ENCODE data around the gene DGAT2L6. TPM values are rescaled to one million over a fixed set of nuclear protein-coding genes. Genes with fewer than 3 reads are reported as not detected.

The DGAT2L6 gene
- total RNA-seq, 2 donors from 2014 or later = not detected

DNA sequence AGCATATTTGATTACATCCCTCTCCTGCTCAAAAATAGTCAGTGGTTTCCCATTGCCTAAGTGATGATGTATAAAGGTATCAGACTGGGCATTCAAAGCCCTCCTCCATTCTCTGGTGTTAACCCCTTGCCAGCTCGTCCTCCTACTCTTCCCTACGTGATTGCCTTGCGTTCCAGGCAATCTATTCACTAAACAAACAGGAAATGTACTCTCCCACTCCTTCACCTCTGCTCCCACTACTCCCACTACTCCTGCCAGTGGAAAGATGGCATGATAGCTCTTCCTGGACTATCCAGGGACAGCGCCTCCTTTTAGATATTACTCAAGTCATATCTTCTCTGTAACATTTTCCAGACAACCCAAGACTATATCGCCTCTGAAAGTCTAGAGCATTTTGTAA, 5.8 kb downstream of the DGAT2L6 start:
- Mint-ChIP-seq H3K27ac (no peak overlapping the region), H3K36me3 (ENCODE audit: low read depth) (no peaks in the 10 kb centered on the region), H3K27me3 (ENCODE audit: insufficient read depth) (peaks cover 6% of the 10 kb centered on the region), H3K4me3 (no peak overlapping the region), H3K4me1 (peaks cover 2% of the 10 kb centered on the region), H3K9me3 (peaks cover 61% of the 10 kb centered on the region)
- Histone ChIP-seq H3K4me3 (ENCODE audit: low read length) (no peak overlapping the region), H3K9me3 (ENCODE audit: control insufficient read depth, low read length) (no peaks in the 10 kb centered on the region), H3K9ac (ENCODE audit: extremely low read depth, low read length, poor library complexity, severe bottlenecking) (no peak overlapping the region), H3K27ac (ENCODE audit: low read depth, low read length) (no peak overlapping the region), H3K36me3 (ENCODE audit: control insufficient read depth, insufficient read depth, low read length) (no peaks in the 10 kb centered on the region), H3K27me3 (ENCODE audit: control insufficient read depth, insufficient read depth, low read length, poor library complexity, severe bottlenecking) (no peaks in the 10 kb centered on the region), H3K4me1 (ENCODE audit: control insufficient read depth, insufficient read depth, low read length) (no peaks in the 10 kb centered on the region)
- 99% methylated on average over 5 of the region's 5 CpGs; no CpG with 5 or more reads in 1 of the 2 experiments for WGBS, 2 experiments (ENCODE audit: insufficient coverage in 1 of 2, insufficient read length in 1 of 2)
- TF ChIP-seq, protein P1, sequence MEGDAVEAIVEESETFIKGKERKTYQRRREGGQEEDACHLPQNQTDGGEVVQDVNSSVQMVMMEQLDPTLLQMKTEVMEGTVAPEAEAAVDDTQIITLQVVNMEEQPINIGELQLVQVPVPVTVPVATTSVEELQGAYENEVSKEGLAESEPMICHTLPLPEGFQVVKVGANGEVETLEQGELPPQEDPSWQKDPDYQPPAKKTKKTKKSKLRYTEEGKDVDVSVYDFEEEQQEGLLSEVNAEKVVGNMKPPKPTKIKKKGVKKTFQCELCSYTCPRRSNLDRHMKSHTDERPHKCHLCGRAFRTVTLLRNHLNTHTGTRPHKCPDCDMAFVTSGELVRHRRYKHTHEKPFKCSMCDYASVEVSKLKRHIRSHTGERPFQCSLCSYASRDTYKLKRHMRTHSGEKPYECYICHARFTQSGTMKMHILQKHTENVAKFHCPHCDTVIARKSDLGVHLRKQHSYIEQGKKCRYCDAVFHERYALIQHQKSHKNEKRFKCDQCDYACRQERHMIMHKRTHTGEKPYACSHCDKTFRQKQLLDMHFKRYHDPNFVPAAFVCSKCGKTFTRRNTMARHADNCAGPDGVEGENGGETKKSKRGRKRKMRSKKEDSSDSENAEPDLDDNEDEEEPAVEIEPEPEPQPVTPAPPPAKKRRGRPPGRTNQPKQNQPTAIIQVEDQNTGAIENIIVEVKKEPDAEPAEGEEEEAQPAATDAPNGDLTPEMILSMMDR (conservative IDR thresholded peaks at IDR 0.05) = no peak
- DNase-seq = no peak

DNA sequence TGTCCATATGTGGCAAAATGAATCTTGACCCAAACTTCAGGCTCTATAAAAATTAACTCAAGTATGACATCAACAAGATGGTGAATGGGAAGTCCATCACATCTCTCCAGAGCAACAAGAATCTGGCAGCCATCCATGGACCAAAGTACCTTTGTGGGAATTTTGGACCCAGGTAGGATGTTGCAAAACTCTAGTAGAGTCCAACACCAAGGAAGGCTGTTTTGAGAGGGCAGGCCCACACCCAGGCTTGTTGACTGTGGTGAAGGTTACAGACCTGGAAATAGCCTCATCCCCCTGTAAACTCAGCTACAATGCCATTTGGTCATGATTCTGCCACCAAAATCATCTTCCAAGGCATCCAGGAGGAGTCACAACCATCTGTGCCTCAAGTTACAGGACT, 12.9 kb downstream of the DGAT2L6 start:
- Mint-ChIP-seq H3K27ac (no peak overlapping the region), H3K36me3 (ENCODE audit: low read depth) (no peaks in the 10 kb centered on the region), H3K4me1 (no peaks in the 10 kb centered on the region), H3K9me3 (peaks cover 62% of the 10 kb centered on the region), H3K4me3 (no peak overlapping the region), H3K27me3 (ENCODE audit: insufficient read depth) (no peaks in the 10 kb centered on the region)
- Histone ChIP-seq H3K27ac (ENCODE audit: low read depth, low read length) (no peak overlapping the region), H3K9ac (ENCODE audit: extremely low read depth, low read length, poor library complexity, severe bottlenecking) (no peak overlapping the region), H3K4me1 (ENCODE audit: control insufficient read depth, insufficient read depth, low read length) (no peaks in the 10 kb centered on the region), H3K27me3 (ENCODE audit: control insufficient read depth, insufficient read depth, low read length, poor library complexity, severe bottlenecking) (no peaks in the 10 kb centered on the region), H3K36me3 (ENCODE audit: control insufficient read depth, insufficient read depth, low read length) (no peaks in the 10 kb centered on the region), H3K4me3 (ENCODE audit: low read length) (no peak overlapping the region), H3K9me3 (ENCODE audit: control insufficient read depth, low read length) (no peaks in the 10 kb centered on the region)
- TF ChIP-seq, protein P1 (conservative IDR thresholded peaks at IDR 0.05) = no peak
- DNase-seq = no peak

GRCh38 chrX:70196961-70197720, 19.9 kb downstream of the DGAT2L6 start:
- Mint-ChIP-seq H3K4me1 (no peaks in the 10 kb centered on the region), H3K36me3 (ENCODE audit: low read depth) (no peaks in the 10 kb centered on the region), H3K27ac (no peak overlapping the region), H3K4me3 (no peak overlapping the region), H3K9me3 (peaks cover 47% of the 10 kb centered on the region), H3K27me3 (ENCODE audit: insufficient read depth) (peaks cover 2% of the 10 kb centered on the region)
- DNase-seq = peak; percentile 86
- Histone ChIP-seq H3K9ac (ENCODE audit: extremely low read depth, low read length, poor library complexity, severe bottlenecking) (no peak overlapping the region), H3K27me3 (ENCODE audit: control insufficient read depth, insufficient read depth, low read length, poor library complexity, severe bottlenecking) (no peaks in the 10 kb centered on the region), H3K36me3 (ENCODE audit: control insufficient read depth, insufficient read depth, low read length) (no peaks in the 10 kb centered on the region), H3K9me3 (ENCODE audit: control insufficient read depth, low read length) (no peaks in the 10 kb centered on the region), H3K4me1 (ENCODE audit: control insufficient read depth, insufficient read depth, low read length) (no peaks in the 10 kb centered on the region), H3K4me3 (ENCODE audit: low read length) (no peak overlapping the region), H3K27ac (ENCODE audit: low read depth, low read length) (no peak overlapping the region)
- 35 to 50% methylated on average over 1 to 11 of the region's 12 CpGs for WGBS, 2 experiments (ENCODE audit: insufficient coverage in 1 of 2, insufficient read length in 1 of 2)
- TF ChIP-seq, protein P1 (conservative IDR thresholded peaks at IDR 0.05) = peak; percentile 79
